ENCODE results near the gene SULF2. TPM values are rescaled to one million over a fixed set of nuclear protein-coding genes. Genes with fewer than 3 reads are reported as not detected.

The SULF2 gene
- total RNA-seq, 1 donor from 2014 or later = 52.8 TPM

DNA sequence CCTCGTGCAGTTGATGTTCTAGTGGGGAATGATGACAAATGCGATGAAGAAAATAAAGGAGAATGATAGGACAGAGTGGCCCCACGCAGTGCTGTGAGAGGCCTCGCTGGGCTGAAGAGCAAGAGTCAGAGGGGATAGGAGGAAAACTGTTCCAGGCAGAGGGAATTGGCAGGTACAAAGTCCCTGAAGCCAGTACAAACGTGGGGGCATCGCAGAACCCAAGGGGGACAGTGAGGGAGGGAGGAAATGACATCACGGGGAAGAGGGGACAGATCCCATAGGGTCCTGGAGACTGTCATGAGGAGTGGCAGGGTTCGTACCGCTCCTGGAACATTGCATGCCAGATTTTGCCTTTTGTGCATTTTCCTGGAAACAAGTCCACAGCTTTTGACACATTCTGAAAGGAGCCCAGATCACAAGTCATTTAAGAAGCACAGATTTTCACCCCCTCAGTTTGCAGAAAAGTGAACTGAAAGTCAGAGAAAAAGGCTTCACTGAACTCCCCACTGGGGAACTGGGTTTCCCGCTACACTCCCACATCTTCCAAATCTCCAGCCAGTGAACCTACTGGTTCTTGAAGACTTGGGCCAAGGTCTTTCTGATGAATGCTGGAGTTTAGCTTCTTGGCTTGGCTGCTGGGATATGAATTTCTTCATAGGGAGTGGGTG is 77.0 kb downstream of the SULF2 start:
- intact Hi-C loops (cut with DNase I) = no loop called here
- ATAC-seq = peak; percentile 58
- no peaks in the 10 kb centered on the region for H3K27me3 ChIP-seq
- TF ChIP-seq, protein P1, sequence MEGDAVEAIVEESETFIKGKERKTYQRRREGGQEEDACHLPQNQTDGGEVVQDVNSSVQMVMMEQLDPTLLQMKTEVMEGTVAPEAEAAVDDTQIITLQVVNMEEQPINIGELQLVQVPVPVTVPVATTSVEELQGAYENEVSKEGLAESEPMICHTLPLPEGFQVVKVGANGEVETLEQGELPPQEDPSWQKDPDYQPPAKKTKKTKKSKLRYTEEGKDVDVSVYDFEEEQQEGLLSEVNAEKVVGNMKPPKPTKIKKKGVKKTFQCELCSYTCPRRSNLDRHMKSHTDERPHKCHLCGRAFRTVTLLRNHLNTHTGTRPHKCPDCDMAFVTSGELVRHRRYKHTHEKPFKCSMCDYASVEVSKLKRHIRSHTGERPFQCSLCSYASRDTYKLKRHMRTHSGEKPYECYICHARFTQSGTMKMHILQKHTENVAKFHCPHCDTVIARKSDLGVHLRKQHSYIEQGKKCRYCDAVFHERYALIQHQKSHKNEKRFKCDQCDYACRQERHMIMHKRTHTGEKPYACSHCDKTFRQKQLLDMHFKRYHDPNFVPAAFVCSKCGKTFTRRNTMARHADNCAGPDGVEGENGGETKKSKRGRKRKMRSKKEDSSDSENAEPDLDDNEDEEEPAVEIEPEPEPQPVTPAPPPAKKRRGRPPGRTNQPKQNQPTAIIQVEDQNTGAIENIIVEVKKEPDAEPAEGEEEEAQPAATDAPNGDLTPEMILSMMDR (IDR thresholded peaks at IDR 0.05) = no peak
- H3K4me3 ChIP-seq = no peak overlapping the region
- no peaks in the 10 kb centered on the region for H3K36me3 ChIP-seq
- no peak for DNase-seq
- peaks cover 3% of the 10 kb centered on the region for H3K4me1 ChIP-seq
- H3K27ac ChIP-seq = no peak overlapping the region
- H3K9me3 ChIP-seq = no peaks in the 10 kb centered on the region

DNA sequence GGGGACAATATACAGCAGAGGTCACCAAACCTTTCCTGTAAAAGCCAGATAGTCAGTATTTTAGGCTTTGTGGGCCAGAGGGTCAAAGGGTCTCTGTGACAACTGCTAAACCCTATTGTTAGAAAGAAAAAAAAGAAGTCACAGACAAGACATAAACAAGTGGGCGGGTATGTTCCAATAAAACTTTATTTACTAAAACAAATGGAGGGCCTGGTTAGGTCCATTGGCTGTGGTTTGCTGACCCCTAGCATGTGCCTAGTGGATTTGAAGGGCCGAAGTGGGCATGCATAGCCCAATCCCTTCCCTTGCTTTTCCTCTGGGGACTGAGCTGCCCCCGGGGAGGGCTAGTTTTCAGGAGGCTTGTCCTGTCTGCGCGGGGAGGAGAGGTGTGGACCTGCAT is 78.9 kb downstream of the SULF2 start:
- Histone ChIP-seq H3K36me3 (no peaks in the 10 kb centered on the region), H3K9me3 (no peaks in the 10 kb centered on the region), H3K4me1 (peaks cover 3% of the 10 kb centered on the region), H3K27ac (no peak overlapping the region), H3K27me3 (no peaks in the 10 kb centered on the region), H3K4me3 (no peak overlapping the region)
- TF ChIP-seq, protein P1 (IDR thresholded peaks at IDR 0.05) = no peak
- ATAC-seq = no peak
- DNase-seq = no peak
- intact Hi-C loops (cut with DNase I) = no loop called here

DNA sequence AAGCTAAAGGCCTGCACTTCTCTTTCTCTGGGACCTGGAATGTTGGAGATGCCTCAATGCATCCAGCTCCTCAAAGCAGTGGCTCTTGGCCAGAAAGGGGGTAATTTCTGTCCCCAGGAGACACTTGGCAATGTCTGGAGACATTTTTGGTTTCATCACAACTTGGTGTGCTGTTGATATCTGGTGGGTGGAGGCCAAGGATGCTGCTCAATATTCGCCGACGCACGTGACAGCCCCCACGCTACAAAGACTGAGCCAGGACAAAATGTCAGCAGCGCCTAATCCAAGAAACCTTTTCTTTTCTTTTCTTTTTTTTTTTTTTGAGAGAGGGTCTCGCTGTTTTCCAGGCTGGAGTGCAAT is 79.8 kb downstream of the SULF2 start:
- Histone ChIP-seq H3K4me1 (peaks cover 3% of the 10 kb centered on the region), H3K27ac (no peak overlapping the region), H3K9me3 (no peaks in the 10 kb centered on the region), H3K36me3 (no peaks in the 10 kb centered on the region), H3K27me3 (no peaks in the 10 kb centered on the region), H3K4me3 (no peak overlapping the region)
- DNase-seq (no peak), ATAC-seq (peak; percentile 6)
- TF ChIP-seq, protein P1 (IDR thresholded peaks at IDR 0.05) = no peak
- intact Hi-C loops (cut with DNase I) = no loop called here

DNA sequence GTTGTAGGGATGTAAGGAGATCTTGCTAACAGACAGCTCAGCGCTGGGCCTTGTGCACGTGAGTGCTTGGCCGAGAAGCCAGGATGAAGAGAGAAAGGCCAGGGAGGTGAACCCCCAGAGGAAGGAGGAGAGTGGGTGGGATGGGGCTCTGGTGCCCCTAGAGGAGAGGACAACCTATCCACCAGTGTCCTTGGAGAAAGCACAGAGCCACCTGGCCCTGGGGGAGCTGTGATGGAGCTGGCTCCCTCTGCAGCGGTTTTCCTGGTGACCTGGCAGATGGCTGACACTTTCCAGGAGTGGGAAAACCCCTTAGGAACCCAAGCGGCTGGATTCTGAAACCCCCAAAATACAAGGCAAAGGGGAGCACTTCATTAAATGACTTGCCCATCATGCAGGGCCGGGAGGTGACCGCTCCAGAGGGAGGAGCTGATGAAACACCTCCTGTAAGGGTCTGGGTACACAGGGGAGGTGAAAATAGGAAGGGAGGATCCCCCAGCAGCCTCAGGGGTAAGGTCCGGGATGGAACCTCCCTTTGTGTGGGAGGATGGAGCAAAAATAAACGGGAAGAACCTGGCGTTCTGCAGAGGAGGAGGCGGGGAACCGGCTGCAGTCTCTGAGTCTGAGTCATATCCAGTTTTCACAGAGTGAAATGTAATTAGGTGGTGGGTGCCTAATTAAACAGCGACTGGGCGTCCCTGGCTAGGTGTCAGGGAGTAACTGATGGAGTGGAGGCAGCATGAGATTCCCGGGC is 80.4 kb downstream of the SULF2 start:
- Histone ChIP-seq H3K27me3 (no peaks in the 10 kb centered on the region), H3K9me3 (no peaks in the 10 kb centered on the region), H3K27ac (no peak overlapping the region), H3K4me3 (no peak overlapping the region), H3K36me3 (no peaks in the 10 kb centered on the region), H3K4me1 (peaks cover 3% of the 10 kb centered on the region)
- ATAC-seq (peak; percentile 78), DNase-seq (no peak)
- intact Hi-C loops (cut with DNase I) = no loop called here
- TF ChIP-seq, protein P1 (IDR thresholded peaks at IDR 0.05) = no peak

DNA sequence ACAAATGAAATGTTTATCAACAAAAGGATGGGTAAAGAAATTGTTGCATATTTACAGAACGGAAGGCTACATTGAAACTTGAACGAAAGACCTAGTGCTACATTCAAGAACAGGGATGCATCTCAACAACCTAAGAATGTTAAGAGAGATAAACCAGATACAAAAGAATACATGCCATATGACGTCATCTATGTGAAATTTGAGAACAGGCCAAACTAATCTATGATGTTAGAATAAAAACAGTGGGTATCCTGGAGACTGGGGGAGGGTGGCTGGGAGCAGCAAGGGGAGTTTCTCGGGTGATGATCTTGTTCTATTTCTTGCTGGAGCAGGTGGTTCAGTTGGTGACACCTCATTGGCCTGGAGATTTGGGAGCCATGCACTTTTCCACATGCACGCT is 81.5 kb downstream of the SULF2 start:
- ATAC-seq (no peak), DNase-seq (no peak)
- Histone ChIP-seq H3K36me3 (no peaks in the 10 kb centered on the region), H3K27ac (no peak overlapping the region), H3K4me3 (no peak overlapping the region), H3K4me1 (peaks cover 3% of the 10 kb centered on the region), H3K9me3 (no peaks in the 10 kb centered on the region), H3K27me3 (no peaks in the 10 kb centered on the region)
- intact Hi-C loops (cut with DNase I) = no loop called here
- TF ChIP-seq, protein P1 (IDR thresholded peaks at IDR 0.05) = no peak
